GM18526 (cell line): ENCODE measurements around the gene DNAAF5.

ENCODE experiments used
- POLR2A ChIP-seq: IDR thresholded peaks from 3 replicates; pipeline ENCODE4 v1.6.1; 2011; ENCODE audit not compliant: insufficient read length; ENCODE audit errors: extremely low read depth

DNAAF5 gene

GRCh38 chr7:818031-818699 is 91.7 kb downstream of the DNAAF5 start:
- no peak for TF ChIP-seq POLR2A

GRCh38 chr7:820341-820740 is 93.8 kb downstream of the DNAAF5 start:
- no peak for TF ChIP-seq POLR2A

DNA sequence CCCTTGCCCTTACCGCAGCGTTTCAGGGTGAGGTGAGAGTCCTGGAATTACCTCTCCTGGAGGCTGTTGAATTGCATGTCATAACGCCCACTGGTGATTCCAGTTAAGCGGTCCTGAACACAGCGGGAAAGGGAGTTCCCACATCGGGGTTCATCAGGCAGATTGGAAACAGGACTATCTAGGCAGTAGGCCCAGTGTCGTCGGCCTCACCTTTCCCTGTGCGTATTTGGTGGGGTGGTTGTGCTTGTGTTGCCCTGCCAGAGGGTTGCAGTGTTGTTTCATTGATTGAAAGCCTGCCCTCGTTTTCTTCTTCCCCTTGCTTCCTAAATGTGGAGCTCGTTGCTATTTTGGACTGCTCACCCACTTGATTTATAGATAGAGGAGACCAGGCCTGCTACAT is 95.2 kb downstream of the DNAAF5 start:
- TF ChIP-seq POLR2A = no peak

GRCh38 chr7:822692-823276 is 96.3 kb downstream of the DNAAF5 start:
- TF ChIP-seq POLR2A = no peak

DNA sequence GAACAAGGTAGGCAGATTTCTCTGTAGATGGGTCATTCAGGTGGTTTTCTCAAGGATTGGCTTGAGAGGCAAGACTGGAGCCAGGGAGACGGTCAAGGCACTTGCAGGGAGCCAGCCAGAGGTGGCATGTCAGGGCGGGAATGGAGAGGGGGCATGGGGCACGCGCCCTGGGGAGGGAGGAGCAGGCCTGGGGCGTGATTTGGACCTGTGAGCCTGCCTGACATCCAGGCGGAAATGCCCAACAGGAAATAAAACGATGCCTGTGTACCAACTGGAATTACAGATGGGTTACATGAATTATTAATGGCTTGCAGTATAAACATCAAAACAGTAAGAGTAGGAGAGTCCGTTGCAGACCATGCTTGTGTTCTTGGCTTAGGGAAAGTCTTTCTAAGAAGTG is 97.2 kb downstream of the DNAAF5 start:
- no peak for TF ChIP-seq POLR2A

- no peak for TF ChIP-seq POLR2A
Measured at GRCh38 chr7:824081-824480, 97.6 kb downstream of the DNAAF5 start.

DNA sequence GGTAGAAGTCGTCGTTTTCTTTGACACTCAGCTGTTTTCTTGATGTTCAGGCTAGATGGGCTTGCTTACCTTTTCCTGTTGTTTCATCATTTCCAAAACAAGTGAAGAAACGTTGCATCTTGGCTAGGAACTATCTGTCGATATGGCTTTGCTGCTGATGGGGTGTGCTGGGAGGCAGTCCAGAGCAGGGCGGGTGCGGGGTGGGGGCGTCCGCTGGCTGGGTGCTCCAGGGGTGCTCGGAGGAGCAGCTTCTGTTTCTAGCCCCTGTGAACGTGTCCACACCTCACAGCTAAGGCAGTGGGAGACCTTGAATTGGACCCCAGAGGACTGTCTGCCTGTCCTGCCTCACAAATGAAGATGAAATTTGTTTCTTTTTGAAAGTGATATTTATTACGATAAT is 98.2 kb downstream of the DNAAF5 start:
- no peak for TF ChIP-seq POLR2A

- no peak for TF ChIP-seq POLR2A
Measured at GRCh38 chr7:825386-825785, 98.9 kb downstream of the DNAAF5 start.

GRCh38 chr7:826230-826917 is 99.9 kb downstream of the DNAAF5 start:
- no peak for TF ChIP-seq POLR2A

DNA sequence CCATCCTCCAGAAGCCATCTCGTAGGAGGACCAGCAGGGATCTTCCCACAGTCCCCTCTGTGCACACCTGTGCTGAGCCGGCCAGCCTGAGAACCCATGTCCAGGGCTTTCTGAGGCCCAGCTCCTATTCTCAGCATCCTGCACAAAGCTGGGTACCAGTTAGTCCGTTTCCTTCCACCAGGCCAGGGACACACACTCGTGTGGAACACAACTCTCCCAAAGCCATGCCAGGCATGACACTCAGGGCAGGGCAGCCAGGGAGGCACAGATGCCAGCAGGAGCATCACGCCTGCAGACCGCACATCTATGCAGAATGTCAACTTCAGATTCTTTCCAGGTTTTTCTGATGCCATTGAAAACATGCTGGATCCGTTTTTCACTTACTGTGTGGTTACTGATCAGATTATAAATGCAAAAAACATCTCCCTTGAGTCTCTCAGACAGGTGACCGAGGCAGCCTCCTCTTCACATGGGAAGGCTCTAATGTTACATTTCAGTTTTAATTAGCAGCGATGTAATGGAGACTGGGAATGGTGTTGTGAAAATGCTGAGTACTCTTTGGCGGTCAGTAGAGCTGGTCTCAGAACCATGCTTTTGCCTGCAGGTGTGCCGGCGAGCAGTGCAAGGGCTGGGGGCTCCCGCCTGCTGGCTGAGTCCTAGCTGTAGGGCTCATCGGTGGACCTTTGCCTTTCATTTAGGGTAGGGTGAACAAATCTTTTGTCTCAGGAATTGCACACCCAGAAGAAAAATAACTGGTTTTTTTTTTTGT is 102.5 kb downstream of the DNAAF5 start:
- no peak for TF ChIP-seq POLR2A

DNA sequence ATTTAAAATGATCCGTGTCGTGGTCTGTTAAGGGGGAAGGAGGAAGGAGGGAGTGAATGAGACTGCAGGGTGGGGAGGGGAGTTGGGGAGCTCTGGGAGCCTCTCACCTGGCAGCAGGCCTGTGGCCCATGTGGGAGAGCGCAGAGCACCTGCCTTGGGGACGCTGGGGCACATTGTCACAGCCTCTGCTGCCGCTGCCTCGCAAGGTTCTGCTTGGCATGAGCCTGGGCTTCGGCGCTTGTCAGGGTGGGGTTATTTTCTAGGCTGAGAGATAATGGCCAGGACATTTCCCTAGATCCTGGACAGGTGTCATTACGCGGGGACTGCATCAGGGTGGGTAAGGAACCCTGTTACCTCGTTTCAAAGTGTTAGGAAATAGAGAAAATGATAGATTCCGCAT is 103.6 kb downstream of the DNAAF5 start:
- no peak for TF ChIP-seq POLR2A

DNA sequence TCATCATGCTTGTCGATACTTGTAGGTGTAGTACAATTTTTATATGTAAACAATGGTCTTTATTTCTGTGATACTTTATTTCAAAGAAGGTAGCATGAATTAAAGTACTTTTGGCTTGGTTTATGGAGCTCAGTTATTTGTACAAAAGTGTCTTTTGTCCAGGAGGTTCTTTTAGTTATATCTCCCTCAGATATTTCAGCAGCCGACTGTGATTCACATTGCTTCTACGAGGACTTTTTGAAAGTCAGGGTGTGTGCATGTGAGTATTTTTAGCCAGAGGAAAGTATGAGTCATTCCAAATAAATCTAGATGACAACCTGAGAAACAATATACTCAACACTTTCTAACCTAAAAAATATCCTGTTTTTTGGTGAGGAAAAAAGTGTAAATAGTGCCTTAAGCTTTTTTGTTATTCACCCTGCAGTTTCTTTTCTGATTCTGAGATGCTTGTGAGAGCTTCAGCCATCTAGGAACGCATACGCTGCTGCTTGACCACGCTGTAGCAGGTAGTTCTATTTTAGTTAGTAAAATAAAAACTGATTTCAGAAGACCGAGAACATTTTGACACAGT is 105.2 kb downstream of the DNAAF5 start:
- TF ChIP-seq POLR2A = no peak

DNA sequence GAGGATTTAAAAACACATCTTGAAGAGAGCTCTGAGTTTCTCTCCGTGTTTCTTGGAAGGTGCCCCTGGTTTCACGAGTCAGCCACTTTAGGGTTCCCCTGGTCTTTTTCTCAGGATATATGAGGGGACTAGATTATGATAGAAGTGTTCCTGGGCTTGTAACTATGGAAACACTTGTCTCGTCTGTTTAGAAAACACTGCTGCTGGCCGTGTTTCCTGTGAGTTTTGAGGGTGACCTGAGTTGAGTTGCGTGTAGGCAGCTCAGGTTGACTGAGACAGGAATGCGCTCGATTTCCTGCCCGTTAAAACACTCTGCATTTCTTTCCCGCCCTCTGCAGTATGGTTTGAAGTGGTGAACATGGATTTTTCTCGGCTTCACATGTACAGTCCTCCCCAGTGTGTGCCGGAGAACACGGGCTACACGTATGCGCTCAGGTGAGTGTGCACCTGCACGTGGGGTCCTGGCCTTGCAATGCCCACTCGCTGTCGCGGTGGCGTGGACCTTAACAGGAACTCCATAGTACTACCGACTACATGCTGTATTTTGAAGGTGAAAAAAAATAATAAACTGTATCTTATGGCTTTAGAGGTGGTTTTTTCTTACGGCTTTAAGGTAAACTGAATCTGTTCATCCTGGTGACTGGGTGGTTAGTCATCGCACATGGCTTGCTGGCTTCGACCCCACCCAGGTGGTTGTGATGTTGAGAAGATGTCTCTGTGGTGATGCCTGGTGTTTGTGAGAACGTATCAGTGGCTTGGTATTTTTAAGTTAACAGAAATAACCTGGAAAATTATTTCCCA is 105.9 kb downstream of the DNAAF5 start, which contains the start of gene SUN1:
SUN1 (plus strand) TSS at position 310 of the 801 bp plus-strand sequence; CDS start at position 359, 49 bp downstream.
- no peak for TF ChIP-seq POLR2A

- TF ChIP-seq POLR2A = no peak
Measured at GRCh38 chr7:832968-833424, 106.5 kb downstream of the DNAAF5 start.
